Measurements from ENCODE around the gene FRZB. TPM values are rescaled to one million over a fixed set of nuclear protein-coding genes. Genes with fewer than 3 reads are reported as not detected.

The FRZB gene
- total RNA-seq, 3 donors from 2014 or later, result 1.8 to 12.0 (median 2.9) TPM

DNA sequence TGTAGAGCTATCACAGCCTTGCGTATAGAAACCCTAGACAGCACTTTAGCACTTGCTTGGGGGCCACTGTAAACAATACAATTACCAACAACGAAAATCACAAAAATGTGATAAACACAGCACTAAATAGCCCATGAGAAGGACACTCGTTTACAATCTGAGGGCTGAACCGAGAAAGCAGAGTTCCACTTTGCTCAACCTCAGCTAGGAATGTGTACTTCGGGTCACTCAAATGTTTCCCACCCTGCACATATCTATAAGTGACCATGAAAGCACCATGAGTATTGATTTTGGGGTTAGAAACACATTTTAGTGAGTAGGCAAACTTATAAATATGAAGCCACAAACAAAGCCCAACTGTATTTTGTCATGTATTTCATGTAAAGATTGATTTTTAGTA is 62.3 kb downstream of the FRZB start:
- H3K4me1 ChIP-seq, result no peaks in the 10 kb centered on the region
- H3K27me3 ChIP-seq, result no peaks in the 10 kb centered on the region
- no peaks in the 10 kb centered on the region for H3K9me3 ChIP-seq
- no peak overlapping the region for H3K27ac ChIP-seq
- no peaks in the 10 kb centered on the region for H3K36me3 ChIP-seq
- intact Hi-C loops (cut with DNase I; ENCODE audit: low total_unique reads), result no loop called here
- no peak for DNase-seq (ENCODE audit: low spot score in 2 of 2)
- H3K4me3 ChIP-seq, result no peak overlapping the region
- TF ChIP-seq POLR2A (IDR thresholded peaks at IDR 0.05) (no peak), POLR2AphosphoS5 (IDR thresholded peaks at IDR 0.05) (no peak)
- TF ChIP-seq, protein P1, sequence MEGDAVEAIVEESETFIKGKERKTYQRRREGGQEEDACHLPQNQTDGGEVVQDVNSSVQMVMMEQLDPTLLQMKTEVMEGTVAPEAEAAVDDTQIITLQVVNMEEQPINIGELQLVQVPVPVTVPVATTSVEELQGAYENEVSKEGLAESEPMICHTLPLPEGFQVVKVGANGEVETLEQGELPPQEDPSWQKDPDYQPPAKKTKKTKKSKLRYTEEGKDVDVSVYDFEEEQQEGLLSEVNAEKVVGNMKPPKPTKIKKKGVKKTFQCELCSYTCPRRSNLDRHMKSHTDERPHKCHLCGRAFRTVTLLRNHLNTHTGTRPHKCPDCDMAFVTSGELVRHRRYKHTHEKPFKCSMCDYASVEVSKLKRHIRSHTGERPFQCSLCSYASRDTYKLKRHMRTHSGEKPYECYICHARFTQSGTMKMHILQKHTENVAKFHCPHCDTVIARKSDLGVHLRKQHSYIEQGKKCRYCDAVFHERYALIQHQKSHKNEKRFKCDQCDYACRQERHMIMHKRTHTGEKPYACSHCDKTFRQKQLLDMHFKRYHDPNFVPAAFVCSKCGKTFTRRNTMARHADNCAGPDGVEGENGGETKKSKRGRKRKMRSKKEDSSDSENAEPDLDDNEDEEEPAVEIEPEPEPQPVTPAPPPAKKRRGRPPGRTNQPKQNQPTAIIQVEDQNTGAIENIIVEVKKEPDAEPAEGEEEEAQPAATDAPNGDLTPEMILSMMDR (IDR thresholded peaks at IDR 0.05), result no peak

DNA sequence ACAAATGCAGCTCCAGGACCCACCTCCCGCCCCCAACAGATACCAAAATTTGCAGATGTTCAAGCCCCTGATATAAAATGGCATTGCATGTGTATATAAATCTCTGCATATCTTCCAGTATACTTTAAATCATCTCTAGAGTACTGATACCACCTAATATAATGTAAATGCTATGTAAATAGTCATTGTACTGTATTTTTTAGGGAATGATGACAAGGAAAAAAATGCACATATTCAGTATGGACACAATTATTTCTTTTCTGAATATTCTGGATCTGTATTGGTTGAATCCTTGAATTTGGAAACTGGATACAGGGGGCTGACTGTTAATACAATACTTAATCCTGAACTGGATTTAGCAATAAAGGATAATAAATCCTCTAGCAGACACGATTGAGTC is 67.7 kb downstream of the FRZB start:
- H3K27ac ChIP-seq, result no peak overlapping the region
- intact Hi-C loops (cut with DNase I; ENCODE audit: low total_unique reads), result no loop called here

DNA sequence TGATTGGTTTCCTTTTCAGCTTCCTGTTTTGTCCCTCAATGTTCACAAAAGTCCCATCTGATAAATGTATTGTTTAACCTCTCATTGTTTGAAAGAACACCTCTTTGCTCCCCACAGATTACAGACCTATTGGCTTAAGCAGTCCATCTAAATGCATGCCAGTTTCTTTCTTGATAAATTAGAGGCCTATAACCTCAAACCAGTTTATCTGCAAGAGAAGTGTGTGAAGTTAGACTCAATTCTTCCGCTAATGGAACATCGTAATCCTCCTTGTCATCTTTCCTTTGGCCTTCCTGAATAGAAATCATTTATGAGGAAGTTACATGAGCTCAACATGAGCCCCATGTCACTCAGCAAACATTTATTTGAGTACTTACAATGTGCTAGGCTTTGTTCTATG is 74.0 kb downstream of the FRZB start:
- no peaks in the 10 kb centered on the region for H3K36me3 ChIP-seq
- H3K27me3 ChIP-seq, result no peaks in the 10 kb centered on the region
- DNase-seq (ENCODE audit: low spot score in 2 of 2), result no peak
- intact Hi-C loops (cut with DNase I; ENCODE audit: low total_unique reads), result no loop called here
- no peaks in the 10 kb centered on the region for H3K4me1 ChIP-seq
- H3K4me3 ChIP-seq, result no peak overlapping the region
- TF ChIP-seq, protein P1 (IDR thresholded peaks at IDR 0.05), result no peak
- TF ChIP-seq POLR2AphosphoS5 (IDR thresholded peaks at IDR 0.05), result no peak
- no peak for TF ChIP-seq POLR2A (IDR thresholded peaks at IDR 0.05)
- H3K27ac ChIP-seq, result no peak overlapping the region
- H3K9me3 ChIP-seq, result no peaks in the 10 kb centered on the region

More for the DNA sequence above, 67.7 kb downstream of the FRZB start:
- TF ChIP-seq, protein P1 (IDR thresholded peaks at IDR 0.05), result no peak
- no peak for TF ChIP-seq POLR2A (IDR thresholded peaks at IDR 0.05)
- TF ChIP-seq POLR2AphosphoS5 (IDR thresholded peaks at IDR 0.05), result no peak
- no peak for DNase-seq (ENCODE audit: low spot score in 2 of 2)
- H3K27me3 ChIP-seq, result no peaks in the 10 kb centered on the region
- H3K4me3 ChIP-seq, result no peak overlapping the region
- H3K4me1 ChIP-seq, result no peaks in the 10 kb centered on the region
- H3K36me3 ChIP-seq, result no peaks in the 10 kb centered on the region
- no peaks in the 10 kb centered on the region for H3K9me3 ChIP-seq

DNA sequence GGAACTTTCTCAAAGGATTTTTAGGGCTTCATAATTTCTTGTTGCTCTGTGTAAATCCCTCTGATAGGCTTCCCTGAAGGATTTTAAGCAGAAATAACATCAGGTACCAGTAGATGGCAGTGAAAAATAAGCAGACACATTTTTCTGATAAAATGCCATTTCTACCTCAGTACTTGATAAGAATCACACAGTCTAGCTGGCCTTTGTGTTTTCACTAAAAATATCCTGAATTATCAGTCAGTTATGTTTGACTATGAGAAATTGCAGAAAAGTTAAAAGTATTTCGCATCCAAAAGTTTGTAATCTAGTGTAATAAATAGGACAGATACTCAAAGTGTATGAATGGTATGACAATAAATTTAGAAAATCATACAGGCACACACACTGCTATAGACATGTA is 81.7 kb downstream of the FRZB start:
- H3K27ac ChIP-seq, result no peak overlapping the region
- no peak for TF ChIP-seq POLR2A (IDR thresholded peaks at IDR 0.05)
- TF ChIP-seq, protein P1 (IDR thresholded peaks at IDR 0.05), result peak in 2 of 3 donors; percentile 22 to 39
- H3K27me3 ChIP-seq, result no peaks in the 10 kb centered on the region
- no peaks in the 10 kb centered on the region for H3K9me3 ChIP-seq
- H3K4me1 ChIP-seq, result no peaks in the 10 kb centered on the region
- no peak overlapping the region for H3K4me3 ChIP-seq
- DNase-seq (ENCODE audit: low spot score in 2 of 2), result no peak
- H3K36me3 ChIP-seq, result no peaks in the 10 kb centered on the region
- intact Hi-C loops (cut with DNase I; ENCODE audit: low total_unique reads), result no loop called here

DNA sequence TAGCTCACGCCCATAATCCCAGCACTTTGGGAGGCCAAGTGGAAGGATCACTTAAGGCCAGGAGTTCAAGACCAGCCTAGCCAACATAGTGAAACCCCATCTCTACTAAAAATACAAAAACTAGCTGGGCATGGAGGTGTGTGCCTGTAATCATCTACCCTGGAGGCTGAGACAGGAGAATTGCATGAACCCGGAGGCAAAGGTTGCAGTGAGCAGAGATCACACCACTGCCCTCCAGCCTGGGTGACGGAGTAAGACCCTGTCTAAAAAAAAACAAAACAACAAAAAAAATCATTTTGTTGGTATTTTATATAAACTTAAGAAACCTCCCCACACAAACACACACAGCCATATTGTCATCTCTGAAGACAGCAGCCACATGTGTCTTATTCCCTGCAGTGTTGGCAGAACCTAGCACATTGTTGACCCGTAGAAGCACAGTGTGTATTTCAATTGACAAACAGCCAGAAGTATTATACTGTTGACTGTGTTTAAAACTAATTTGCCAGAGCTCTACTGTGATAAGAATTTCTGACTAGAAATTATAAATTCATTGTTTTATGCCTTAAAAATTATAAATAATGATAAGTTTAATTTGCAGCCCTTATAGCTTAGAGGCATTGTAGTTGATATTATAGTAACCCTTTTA is 82.3 kb downstream of the FRZB start:
- H3K27me3 ChIP-seq, result no peaks in the 10 kb centered on the region
- no peak for DNase-seq (ENCODE audit: low spot score in 2 of 2)
- intact Hi-C loops (cut with DNase I; ENCODE audit: low total_unique reads), result no loop called here
- H3K9me3 ChIP-seq, result no peaks in the 10 kb centered on the region
- no peaks in the 10 kb centered on the region for H3K4me1 ChIP-seq
- H3K27ac ChIP-seq, result no peak overlapping the region
- H3K4me3 ChIP-seq, result no peak overlapping the region
- TF ChIP-seq, protein P1 (IDR thresholded peaks at IDR 0.05), result no peak
- TF ChIP-seq POLR2AphosphoS5 (IDR thresholded peaks at IDR 0.05) (no peak), POLR2A (IDR thresholded peaks at IDR 0.05) (no peak)
- H3K36me3 ChIP-seq, result no peaks in the 10 kb centered on the region

Other genes with a start within 250 kb of the FRZB start
- 10 to 100 TPM; 41.8 to 57.5 (median 53.7) TPM for gene DNAJC10, start 150.4 kb downstream of the FRZB start, total RNA-seq
- 100 to 1,000 TPM; 122 to 270 (median 186) TPM for gene NCKAP1, start 171.8 kb upstream of the FRZB start, total RNA-seq
- gene DUSP19, start 212.1 kb upstream of the FRZB start, total RNA-seq, result 1 to 10 TPM; 1.6 to 3.7 (median 1.9) TPM